GM19193 (cell line): ENCODE measurements around the gene TAF3.

ENCODE experiments used
- POLR2A ChIP-seq: IDR thresholded peaks from 4 replicates; pipeline ENCODE4 v1.6.1; 2011; ENCODE audit not compliant: insufficient read depth, insufficient read length; ENCODE audit errors: extremely low read depth

TAF3 gene

DNA sequence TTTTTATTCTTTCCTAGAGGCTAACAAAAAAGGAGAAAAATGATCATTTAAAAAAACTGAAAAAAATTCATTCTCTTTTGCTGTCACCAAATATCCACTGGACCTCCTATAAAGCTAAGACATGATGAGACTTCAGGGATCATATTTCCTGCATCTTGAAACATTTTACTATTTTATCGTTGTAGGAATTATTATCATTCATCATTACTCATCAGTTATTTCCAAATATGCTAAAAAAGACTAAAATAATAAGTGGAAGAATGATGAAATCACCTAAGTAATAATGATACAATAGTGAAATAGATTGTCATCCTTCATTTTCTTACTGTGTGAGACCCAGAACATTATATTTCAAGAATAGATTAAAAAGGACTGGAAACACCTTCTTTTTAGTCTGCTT, 28.3 kb downstream of the TAF3 start:
- TF ChIP-seq POLR2A, result no peak

DNA sequence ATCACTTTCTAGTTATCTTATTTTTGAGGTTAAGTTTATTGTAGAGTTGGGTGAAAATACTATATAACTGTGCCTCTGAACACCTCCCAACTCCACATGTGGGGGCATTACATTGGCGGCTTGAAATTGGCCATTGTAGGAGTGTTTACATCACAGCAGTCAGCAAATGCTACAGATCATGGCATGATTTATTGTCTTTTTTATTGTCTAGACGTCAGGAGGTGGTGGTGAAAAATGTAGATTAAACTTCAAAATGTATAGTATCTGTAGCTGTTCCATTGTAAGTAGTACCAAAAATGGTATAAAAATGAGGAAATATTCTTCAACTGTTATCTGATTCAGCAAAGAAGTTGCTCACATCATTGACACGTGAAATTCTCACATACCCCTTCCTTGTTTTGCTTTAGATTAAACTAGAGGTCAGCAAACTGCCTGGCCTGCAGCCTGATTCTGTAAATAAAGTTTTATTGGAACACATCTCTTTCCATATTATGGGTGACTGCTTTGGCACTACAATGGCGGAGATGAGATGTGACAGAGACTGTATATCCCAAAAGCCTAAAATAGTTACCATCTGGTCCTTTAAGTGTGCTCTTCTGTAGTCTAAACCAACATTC, 35.0 kb downstream of the TAF3 start:
- TF ChIP-seq POLR2A, result no peak

DNA sequence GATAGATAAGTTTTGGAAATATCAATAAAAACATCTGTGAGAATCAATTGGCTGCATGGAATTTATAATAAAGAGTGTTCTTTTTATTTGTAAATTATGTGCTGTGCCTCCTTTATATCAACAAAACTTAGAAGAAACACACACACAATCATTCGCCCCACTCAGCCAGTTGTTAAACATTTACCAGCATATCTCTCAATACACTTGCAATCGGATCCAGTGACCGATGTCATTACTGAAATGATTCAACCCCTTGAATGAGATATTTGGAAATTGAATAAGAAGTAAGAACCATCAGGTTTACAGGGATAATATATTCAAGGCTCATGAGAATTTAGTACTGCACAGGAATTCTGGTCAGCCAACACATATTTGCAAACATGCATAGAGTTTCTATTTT, 35.6 kb downstream of the TAF3 start:
- TF ChIP-seq POLR2A, result no peak

DNA sequence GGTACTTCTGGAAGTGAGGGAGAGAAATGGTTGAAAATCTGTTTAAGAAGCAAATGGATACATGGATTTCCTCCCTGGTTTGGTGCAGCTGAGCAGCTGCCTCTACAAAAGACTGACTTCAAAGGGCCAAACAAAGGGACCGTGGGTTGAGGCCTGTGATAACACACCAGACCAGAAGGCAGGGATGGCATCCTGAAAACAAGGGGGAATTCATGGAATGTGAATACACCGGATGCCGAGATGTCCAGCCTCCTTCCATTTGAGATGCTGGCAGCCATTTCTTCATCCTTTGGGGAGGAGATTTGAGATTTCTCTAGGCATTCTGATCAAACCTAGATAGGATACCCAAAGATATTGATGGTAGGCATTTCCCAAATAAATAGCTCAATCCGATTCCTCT, 36.9 kb downstream of the TAF3 start:
- TF ChIP-seq POLR2A, result no peak

DNA sequence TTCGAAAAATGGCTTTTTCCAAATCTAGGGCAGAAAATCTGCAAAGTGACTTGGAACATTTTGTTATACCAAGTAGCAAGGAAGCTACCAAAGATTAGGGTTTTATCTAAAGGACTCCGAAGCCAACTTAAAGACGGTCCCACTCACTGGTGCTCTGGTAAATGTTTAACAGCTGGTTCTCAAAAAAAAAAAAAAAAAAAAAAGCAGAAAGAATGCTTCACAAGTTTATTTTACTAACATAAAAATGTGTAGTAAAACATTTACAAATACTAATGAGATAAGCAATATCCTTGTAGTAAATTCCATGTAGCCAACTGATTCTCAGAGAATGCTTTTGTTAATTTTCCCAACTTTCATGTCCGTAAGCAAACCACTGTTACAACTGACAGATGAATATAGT, 38.4 kb downstream of the TAF3 start:
- TF ChIP-seq POLR2A, result no peak

DNA sequence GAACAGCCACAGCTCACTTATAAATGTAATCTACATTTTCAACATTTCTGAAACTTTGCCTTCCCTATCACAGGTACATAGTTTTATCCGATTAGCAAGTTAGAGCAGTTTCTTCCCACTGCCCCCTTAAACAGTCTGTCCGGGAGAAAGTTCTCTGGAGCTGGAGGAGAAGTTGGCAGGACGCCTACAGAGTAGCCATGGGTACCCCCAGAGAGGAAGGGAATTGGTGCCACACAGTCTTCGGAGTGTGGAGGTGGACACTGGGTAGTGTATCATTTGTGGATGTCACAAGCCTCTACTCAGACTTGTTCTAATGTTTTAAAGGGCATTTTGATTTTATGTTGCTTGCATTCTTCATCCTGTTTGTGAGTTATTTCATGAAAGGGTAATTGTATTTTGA, 39.0 kb downstream of the TAF3 start:
- TF ChIP-seq POLR2A, result no peak

DNA sequence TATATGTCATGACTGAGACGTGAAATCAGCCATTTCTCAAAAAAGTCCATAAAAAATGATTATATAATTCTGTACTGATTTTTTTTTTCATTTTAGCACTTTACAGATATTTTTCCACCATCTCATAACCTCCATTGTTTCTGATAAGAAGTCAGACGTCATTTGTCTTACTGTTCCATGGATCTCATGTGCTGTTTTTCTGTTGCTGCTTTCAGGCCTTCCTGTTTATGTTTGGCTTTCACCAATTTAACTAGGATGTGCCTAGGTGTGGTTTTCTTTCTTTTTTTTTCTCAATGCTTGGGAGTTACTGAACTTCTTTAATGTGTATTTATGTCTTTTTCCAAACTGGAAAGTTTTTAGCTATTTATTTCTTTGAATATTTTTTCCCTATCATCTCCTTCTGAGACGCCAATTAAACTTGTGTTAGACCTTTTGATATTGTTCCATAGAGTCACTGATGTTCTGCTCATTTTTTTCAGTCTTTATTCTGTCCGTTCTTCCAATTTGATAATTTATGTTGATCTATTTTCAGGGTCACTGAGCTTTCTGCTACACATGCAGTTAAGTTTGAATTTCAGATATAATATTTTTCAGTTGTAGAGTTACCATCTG, 43.3 kb downstream of the TAF3 start:
- TF ChIP-seq POLR2A, result no peak

DNA sequence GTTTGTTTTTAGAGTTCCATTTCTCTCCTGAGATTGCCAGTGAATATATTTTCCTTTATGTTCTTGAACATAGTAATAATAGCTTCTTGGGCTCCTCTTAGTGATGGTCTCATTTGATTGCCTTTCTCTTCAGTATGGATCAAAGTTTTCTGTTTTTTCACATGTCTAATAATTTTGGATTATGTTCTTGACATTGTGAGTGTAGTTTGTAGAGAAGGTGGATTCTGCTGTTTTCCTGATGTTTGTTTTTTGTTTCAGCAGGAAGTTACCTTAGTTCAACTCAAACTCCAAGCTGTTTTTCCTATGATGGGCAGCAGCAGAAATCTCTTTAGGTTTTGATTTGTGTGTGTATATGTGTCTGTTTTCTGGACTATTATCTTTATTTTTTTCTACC, 43.8 kb downstream of the TAF3 start:
- TF ChIP-seq POLR2A, result no peak

DNA sequence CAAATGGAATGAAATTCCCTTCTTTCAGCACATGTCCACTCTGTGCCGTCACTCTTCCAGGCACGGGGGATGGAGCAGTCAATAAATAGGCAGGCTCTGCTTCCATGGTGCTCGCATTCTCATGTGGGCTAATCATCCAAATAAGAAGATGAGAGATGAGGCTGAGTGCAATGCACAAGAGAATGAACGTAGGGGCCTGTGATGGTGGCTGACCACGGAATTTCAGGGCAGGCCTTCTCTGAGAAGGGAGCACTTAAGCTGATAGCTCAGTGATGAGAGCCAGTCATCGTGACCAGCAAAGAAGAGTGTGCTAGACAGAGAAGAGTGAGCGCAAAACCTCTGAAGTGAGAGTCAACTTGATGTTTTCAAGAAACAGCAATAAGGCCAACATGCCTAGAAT, 47.9 kb downstream of the TAF3 start:
- no peak for TF ChIP-seq POLR2A

DNA sequence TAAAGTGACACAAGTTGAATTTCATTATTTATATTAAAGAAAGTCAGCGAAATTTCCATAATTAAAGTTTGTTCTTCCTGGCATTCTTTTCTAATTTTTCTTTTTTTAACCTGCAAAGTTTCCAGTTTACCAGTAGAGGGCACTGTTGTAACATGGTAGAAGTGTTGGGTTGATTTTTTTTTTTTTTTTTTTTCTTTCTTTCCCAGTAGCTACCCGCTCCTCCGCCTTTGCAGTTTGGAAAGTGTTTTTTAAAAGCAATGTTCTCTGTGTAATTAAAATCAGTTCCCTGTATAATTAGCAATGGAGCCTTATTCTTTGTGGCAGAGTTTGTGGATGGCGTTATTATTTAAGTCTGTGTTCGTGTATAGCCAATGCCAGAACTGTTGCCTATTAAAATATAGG, 53.7 kb downstream of the TAF3 start:
- no peak for TF ChIP-seq POLR2A

DNA sequence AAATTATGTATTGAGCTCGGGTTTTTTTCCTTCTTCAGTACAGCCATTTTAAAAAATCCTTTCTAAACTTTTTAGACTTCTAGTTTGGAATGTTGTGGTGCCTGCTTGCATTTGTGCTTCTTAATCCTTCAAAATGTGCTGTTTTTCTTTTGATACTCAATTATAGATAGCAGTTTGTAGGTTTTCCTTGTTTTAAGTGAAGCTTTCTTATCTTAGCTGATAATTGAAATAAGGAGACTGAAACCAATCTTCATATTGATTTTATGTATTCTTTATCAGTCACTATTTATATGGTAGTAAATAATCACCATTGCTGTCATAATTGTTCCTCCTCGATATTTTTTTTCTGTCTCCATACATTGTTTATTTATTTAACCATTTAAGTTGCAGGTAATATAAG, 56.6 kb downstream of the TAF3 start:
- TF ChIP-seq POLR2A, result no peak

DNA sequence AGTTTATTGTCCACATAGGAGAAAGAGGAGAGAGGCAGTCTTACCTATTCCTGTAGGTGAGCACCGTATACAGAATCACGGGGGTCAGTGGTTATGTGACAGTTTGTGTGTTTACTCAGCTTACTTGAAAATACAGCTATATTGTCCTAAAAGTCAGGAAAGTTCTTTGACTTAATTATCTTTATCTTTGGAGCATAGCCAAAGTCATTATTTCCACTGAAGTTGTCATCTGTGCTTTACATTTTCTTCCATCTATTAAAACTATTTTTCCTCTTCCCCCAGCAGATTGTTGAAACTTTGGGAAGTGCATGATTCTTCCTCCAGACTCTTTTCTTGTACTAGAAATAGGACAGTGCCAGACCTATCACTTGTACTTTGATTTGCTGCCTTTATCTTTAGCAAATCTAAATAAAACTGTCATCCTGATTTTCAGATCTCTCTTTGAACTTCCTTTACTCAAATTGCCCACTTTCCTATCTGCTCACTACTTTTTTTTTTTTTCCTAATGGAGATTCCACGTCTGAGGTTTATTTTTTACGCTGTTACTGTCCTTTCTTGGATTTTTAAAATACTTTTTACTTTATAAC, 58.3 kb downstream of the TAF3 start:
- TF ChIP-seq POLR2A, result no peak

DNA sequence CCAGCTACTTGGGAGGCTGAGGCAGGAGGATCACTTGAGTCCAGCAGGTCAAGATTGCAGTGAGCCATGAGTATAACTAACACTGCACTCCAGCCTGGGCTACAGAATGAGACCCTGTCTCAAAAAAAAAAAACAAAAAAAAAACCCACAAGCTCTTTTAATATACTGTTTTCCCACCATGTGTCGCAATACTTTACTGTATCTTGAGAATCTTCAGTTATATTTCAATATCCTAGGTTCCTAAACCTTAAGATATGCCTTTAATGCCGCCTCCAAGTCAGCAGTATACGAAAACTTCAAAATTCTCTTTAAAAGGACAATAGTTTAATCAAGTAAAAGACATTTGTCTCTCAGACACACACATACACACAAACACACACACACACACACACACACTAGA, 62.8 kb downstream of the TAF3 start:
- TF ChIP-seq POLR2A, result no peak

DNA sequence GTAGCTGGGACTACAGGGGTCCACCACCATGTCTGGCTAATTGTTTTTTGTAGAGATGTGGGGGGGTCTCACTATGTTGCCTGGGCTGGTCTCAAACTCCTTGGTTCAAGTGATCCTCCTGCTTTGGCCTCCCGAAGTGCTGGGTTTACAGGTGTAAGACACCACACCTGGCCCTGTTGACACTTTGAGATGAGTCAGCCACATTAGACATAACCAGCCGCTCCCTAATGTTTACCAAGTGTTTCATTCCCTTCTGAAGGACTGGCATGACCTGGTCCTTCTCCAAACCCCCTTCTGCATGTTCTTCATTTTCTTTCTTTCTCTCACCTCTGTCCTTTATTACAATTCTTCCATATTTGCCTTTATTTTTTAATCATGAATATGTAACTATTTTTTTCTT, 67.8 kb downstream of the TAF3 start:
- no peak for TF ChIP-seq POLR2A

DNA sequence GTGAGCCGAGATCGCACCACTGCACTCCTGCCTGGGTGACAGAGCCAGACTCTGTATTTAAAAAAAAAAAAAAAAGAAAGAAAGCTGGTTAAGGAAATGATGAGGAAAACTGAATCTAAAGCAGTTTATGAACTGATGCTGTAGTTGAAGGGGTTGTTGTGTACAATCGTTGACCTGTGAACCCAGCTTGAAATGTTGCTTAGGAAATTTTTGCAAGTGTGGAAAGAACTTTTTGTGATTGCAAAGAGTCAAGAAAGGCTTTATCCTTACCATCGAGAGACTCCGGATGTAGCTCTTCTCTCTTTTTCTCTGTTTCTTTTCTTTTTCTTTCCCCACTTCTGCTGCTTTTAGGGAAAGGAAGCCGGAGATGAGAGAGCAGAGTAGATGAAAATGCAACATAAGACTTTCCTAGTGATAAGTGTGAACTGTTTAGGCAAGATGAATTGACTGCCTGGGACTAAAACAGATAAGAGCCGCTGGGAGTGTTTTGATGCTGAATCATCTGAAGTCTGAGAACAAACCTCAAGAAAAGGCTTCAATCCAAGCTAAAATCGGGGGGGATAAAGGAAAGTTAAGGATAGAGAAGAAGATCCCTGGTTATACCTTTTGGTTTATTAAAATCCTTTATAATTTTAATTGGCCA, 69.0 kb downstream of the TAF3 start:
- TF ChIP-seq POLR2A, result no peak

DNA sequence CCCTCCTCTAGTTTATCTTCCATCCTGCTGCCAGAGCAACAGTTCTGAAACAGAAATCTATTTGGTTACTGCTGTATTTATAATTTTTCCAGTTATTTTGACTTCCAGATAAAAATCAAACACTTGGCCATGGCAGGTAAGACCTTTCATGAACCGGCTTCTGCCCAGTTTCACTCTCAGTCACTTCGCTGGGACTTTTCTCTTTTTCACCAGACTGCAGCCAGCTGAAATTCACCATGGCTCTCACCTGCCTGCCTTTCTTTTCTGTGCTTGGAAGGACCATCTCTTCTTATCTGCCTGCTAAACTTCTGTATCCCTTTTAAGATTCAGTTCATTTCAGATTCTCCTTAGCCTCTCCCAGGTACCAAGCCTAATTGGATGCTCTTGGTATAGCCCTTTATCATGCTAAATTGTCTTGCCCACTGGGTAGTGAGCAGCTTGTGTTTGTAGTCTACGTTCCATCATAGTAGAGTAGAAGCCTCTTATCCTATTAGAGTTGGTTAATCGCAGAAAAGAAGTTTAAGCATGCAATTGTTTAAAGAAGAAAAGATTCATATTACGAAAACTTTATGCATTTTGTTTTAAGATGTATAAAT, 71.7 kb downstream of the TAF3 start:
- no peak for TF ChIP-seq POLR2A
